AG08395 (cell line): ENCODE measurements around the gene DPAGT1.
"Not testable (repeated sequence)": the region's sequence is repeated elsewhere in the genome, so short reads cannot be mapped to it uniquely, and the experiment has no call there.

ENCODE experiments used
- DNase-seq: peaks from one replicate; pipeline ENCODE4 v3.0.0; 2012; ENCODE audit warnings: mixed read lengths, low spot score

The DPAGT1 gene

GRCh38 chr11:119101759-119102423 is at the start of gene DPAGT1:
Gene DPAGT1 (minus strand): TSS chr11:119101853. CDS start chr11:119101655, 198 bp downstream.
- peak; percentile 90 for DNase-seq

GRCh38 chr11:119149786-119150275 is 48.2 kb upstream of the DPAGT1 start:
- DNase-seq = no peak

GRCh38 chr11:119149018-119149785 is 47.5 kb upstream of the DPAGT1 start, which contains the start of gene ABCG4:
Gene ABCG4 (plus strand): TSS chr11:119149052. CDS start chr11:119149966, 914 bp downstream.
- peak; percentile 18 for DNase-seq

- DNase-seq = no peak
Observed at GRCh38 chr11:119148720-119149017, 47.0 kb upstream of the DPAGT1 start.

- DNase-seq = no peak
Observed at GRCh38 chr11:119147604-119148333, 46.1 kb upstream of the DPAGT1 start.

GRCh38 chr11:119145551-119145950 is 43.9 kb upstream of the DPAGT1 start:
- no peak for DNase-seq

- DNase-seq = peak; percentile 87
Observed at GRCh38 chr11:119144825-119145486, 43.3 kb upstream of the DPAGT1 start.

GRCh38 chr11:119139276-119139675 is 37.6 kb upstream of the DPAGT1 start:
- not testable (repeated sequence) for DNase-seq

GRCh38 chr11:119134389-119134978 is 32.8 kb upstream of the DPAGT1 start:
- peak; percentile 34 for DNase-seq

GRCh38 chr11:119130662-119131061 is 29.0 kb upstream of the DPAGT1 start:
- DNase-seq = no peak

GRCh38 chr11:119126675-119127268 is 25.1 kb upstream of the DPAGT1 start:
- DNase-seq = no peak

GRCh38 chr11:119125821-119126220 is 24.2 kb upstream of the DPAGT1 start:
- no peak for DNase-seq

GRCh38 chr11:119121811-119122124 is 20.1 kb upstream of the DPAGT1 start:
- DNase-seq = no peak

- DNase-seq = peak; percentile 100
Observed at GRCh38 chr11:119121008-119121810, 19.6 kb upstream of the DPAGT1 start, which contains the start of gene HINFP. Gene HINFP (plus strand): TSS chr11:119121580. CDS start chr11:119126945, 5,365 bp downstream.

GRCh38 chr11:119120639-119121007 is 19.0 kb upstream of the DPAGT1 start:
- no peak for DNase-seq

- no peak for DNase-seq
Observed at GRCh38 chr11:119118946-119119345, 17.3 kb upstream of the DPAGT1 start.

- no peak for DNase-seq
Observed at GRCh38 chr11:119118227-119118626, 16.6 kb upstream of the DPAGT1 start.

- DNase-seq = no peak
Observed at GRCh38 chr11:119117004-119117706, 15.5 kb upstream of the DPAGT1 start.

GRCh38 chr11:119116601-119117000 is 14.9 kb upstream of the DPAGT1 start:
- no peak for DNase-seq

GRCh38 chr11:119116235-119116594 is 14.6 kb upstream of the DPAGT1 start:
- no peak for DNase-seq
